ENCODE measurements around the gene TNFRSF9.

Gene TNFRSF9

DNA sequence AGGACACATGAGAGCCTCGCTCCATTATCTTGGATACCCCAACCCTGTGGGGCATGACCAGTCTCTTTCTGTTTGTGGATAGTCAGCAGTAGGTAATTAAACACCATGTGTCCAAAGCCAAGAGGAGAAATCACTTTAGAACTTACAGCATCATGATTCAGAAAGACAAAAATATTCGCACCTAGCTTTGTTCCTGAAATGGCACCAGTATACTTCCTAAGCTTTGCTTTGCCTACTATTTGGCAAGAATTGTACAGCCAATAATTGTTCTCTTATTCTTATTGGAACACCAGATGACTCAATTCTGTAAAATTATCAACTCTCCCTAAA, 24.2 kb downstream of the TNFRSF9 start:
- DNase-seq (ENCODE audit: low spot score), result no peak

DNA sequence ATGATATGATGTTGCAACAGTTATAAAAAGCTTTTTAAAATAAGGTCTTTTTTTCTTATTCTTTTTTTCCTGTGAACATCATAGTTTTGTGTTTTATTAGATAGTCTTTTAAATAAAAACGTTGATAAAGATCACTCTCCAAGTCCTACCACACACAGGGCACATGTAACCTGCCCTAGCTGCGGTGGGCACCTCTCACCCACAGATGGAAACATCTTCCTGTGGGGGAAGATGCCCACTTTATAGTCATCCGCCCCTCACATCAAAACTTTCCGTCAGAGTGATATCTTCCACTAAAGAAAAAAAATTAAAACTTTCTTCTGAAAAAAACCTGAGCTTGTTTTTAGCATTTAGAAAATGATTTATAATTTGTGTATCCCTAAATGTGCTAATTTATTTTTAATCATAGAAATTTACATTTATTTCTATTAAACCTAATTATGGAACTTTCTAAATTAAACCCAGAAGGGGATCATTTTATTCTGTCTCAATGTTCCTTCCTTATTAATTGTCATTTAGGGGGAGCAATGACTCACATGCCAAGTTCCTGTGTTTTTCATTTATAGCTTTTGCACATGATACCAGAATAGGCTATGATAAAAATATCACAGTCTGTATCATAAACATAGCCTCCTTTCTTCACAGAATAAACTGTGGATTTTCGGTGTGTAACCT, 24.7 kb downstream of the TNFRSF9 start:
- no peak for DNase-seq (ENCODE audit: low spot score)

DNA sequence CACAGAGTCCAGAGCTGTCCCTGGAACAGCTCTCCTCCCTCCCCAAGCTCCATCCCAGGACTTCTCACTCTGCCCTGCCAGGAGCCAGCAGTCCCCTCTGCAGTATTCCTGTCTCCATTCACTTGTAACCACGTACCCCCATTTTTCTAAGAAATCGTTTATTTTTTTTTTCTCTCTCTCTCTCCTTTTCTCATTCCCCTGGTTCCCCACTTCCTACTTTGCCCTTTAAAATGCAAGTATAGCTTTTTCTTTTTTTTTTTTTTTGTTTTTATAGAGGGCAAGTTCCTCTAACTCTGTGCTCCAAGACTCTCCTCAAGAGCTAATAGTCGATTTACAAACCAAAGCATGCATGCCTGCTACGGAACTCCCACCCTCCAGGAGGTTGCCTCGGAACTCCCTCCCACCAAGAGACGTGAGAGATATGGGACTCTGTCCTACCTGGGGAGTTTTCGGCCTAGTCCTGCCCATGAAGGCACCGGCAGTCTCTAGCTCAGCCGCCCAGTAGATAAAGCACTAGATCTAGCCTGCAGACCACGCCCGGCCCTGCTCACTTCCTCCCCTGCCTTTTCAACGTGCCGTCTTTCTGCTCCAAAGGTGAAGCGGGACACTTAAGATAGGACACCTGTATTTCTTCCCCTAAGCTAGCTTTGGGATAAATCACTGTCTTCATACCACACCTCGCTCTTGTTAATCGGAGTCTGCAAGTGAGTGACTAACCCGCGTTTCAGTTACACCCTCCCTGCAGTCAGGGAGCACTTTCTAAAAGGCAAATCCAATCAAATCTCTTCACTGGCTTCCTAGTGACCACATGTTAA, 27.7 kb downstream of the TNFRSF9 start:
- no peak for DNase-seq (ENCODE audit: low spot score)

DNA sequence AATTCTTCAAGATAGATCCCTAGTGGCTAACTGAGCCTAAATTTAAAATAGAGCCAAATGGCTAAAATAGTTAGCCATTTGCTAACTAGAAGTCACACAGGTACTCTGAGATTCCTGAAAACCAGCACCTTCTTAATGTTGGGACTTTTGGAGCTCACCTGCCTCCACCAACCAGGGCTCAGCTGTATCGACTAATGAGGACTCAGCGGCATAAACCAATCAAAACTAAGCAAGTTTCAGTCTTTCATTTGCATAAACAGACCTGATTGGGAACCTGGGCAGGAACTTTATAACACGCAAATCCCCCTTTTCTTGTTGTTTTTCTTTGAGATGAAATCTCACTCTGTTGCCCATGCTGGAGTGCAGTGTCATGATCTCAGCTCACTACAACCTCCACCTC, 28.5 kb downstream of the TNFRSF9 start:
- no peak for DNase-seq (ENCODE audit: low spot score)

DNA sequence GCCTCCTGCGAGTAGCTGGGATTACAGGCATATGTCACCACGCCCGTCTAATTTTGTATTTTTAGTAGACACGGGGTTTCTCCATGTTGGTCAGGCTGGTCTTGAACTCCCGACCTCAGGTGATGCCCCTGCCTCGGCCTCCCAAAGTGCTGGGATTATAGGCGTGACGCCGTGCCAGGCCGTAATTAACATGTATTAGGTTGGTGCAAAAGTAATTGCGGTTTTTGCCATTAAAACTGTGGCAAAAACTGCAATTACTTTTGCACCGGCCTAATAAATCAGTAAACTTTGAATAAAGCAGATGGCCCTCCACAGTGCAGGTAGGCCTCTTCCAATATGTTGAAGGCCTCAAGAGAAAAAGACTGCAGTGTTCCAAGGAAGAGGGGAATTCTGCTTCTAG, 35.4 kb downstream of the TNFRSF9 start:
- no peak for DNase-seq (ENCODE audit: low spot score)

DNA sequence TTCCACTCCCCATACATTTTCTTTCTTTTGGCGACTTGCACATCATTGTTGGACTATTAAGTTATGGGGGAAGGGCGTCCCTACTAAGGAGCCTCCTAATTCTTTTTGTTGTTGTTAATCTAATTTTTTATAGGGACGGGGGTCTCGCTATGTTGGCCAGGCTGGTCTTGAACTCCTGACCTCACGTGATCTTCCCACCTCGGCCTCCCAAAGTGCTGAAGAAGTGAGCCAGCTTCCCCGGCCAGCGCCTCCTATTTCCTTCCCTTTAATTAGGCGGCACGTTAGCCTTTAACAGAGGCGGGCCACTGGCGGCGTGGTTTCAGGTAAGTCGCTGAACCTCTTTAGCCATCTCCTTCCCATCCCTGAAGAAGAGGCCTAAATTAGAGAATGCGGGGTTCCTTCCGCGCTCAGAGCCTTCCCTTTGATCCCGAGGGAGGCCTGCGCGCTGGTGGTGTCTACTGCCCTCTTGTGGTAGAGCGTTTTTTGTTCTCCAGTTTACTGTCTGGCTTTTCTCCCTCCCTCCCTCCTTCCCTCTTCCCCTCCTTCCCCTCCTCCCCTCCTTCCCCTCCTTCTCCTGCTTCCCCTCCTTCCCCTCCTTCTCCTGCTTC, 38.1 kb downstream of the TNFRSF9 start:
- peak; percentile 71 for DNase-seq (ENCODE audit: low spot score)

DNA sequence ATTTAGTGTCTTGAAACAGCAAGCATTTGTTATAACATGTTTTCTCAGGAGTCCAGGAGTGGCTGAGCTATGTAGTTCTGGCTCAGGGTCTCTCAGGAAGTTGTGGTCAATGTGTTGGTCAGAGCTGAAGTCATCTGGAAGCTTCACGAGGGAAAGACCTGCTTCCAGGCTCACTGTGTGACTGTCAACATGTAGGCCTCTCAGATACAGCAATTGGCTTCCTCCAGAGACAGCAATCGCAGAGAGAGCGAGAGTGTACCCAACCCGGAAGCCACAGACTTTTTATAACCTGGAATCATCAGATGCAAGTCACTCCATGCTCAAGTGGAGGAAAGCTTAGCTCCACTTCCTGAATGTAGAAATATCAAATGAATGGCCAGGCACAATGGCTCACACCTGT, 40.9 kb downstream of the TNFRSF9 start:
- no peak for DNase-seq (ENCODE audit: low spot score)

DNA sequence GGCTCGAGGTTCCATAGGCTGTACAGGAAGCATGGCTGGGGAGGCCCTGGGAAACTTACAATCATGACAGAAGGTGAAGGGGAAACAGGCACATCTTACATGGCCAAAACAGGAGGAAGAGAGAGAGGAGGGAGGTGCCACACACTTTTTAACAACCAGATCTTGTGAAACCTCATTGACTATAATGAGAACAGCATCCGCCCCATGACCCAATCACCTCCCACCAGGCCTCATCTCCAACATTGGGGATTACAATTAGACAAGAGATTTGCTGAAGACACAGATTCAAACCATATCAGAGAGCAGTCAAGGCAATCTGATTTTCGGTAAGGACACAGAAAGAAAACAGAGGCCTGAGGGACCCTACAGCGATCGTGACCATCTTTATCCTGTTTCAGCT, 41.7 kb downstream of the TNFRSF9 start:
- DNase-seq (ENCODE audit: low spot score), result no peak

DNA sequence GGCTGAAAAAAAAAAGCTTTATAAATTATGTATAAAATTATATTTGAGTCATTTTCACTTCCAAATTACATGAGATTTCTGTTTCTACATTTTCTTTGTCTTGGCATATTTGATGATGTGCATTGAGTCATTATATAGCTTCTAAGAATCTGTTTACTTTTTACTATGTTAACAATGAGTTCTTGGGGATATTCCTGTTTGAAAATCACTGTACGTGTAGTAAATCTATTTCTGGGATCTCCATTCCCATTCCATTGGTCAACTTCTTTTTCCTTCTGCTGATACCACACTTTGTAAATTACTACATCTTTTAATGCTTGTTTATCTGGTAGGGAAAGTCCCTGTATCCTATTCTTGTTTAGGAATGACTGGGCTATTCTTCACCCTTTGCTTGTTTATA, 43.6 kb downstream of the TNFRSF9 start:
- no peak for DNase-seq (ENCODE audit: low spot score)

DNA sequence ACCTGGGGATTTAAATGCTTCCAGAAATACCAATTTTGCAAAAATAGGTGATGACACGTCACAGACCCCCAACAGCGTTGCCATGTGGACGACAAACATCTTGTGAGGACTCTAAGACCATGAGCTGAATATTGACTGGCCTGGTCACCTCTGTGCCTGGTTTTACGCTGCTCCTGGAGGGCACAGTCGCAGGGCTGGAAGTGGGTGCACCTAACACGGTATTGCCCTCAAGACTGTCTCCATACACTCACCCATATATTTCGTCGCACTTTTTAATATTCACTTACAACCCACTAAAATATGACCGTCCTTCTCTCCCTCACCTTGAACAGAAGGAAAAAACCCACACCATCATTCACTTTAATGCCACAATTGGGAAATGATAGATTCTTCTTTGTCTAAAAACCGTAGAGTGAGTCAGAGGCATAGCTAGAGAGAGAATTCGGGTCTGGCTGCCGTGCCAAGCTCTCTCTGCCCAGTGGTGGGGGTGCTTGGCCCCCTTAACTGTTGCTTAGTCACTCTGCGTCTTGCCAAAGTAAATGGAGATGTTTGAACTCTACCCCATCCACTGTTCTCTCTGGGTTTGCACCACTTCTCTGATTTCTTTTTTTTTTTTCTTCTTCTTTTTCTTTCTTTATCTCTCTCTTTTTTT, 47.0 kb downstream of the TNFRSF9 start:
- DNase-seq (ENCODE audit: low spot score), result no peak

DNA sequence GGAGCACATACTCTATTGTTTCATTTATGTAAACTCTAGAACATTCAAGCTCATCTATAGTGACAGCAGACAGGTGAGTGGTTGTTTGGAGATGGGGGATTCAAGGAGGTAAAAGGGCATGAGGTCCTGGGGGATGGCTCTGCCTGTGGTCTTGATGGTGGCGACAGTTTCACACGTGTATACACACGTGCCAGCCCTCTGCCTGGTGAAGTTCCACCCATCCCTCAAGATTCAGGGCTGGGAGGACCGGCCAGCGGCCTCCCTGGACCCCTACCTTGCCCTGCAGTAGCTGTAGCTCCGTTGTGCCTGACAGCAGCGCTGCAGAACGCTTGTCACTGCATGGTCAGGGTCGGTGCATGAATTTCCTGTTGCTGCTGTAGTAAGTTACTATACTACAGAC, 48.8 kb downstream of the TNFRSF9 start:
- no peak for DNase-seq (ENCODE audit: low spot score)

DNA sequence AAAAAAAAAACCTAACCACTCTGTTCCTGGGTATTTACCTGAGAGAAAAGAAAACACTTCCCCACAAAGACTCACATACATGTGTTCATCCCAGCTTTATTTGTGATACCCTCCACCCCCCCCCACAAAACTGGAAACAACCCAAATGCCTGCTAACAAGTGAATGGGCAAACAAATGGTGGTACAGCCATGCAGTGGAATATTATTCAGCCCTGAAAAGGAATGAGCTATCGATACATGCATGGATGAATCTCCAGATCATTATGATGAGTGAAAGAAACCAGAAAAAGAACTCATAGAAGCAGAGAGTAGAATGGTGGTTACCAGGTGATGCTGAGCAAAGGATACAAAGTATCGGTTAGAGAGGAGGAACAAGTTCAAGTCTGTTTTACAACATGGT, 49.8 kb downstream of the TNFRSF9 start:
- DNase-seq (ENCODE audit: low spot score), result no peak

DNA sequence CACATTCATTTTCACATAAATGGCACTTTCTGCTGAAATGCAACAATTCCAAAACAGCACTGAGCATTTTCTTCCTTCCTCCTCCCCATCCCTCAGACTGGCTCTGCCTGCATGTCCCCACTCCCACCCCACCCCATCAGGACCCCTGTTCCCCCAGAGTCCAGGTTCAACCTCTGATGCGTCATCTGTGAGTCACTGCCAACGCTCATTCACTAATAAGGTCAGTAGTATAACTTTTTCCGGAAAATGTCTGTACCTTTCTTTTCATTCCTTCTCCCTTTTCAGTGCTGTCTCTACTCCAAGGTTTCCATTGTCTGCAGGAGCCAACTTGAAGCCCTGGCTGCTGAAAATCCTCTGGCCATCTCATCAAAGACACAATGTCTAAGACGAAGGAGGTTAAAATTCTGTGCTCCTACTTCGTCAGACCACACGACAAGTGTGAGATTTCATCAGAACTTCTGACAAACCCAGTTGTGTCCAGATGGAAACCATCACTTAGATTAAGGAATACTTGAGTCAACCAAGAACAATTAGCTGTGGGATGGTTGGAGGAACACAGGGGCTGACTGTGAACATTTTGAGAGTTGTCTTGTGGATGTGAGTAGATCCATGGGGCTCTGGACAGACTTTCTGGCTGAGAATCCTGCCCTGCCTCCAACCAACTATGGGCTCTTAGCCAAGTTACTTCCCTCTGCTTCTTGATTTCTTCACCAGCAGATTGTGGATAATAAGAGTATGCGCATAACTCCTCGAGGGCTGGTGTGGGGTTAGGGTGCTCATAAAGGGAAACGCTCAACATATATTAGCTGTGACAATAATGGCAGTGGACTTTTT, 52.2 kb downstream of the TNFRSF9 start:
- no peak for DNase-seq (ENCODE audit: low spot score)

DNA sequence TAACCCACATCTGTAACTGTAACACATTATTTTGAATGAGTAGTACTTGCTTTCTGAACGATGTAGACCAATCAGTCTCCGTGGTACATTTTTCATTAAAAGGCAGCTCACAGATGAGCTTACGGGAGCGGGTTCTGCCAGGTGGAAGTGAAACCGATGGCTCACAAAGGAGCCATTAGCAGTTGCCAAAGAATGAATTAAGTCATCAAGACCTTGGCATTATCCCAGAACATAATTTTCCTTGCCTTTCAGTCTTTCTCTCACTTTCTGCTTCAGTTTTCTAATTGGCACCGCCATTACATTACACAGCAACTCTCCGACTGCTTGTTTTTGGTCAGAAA, 54.3 kb downstream of the TNFRSF9 start:
- DNase-seq (ENCODE audit: low spot score), result no peak

DNA sequence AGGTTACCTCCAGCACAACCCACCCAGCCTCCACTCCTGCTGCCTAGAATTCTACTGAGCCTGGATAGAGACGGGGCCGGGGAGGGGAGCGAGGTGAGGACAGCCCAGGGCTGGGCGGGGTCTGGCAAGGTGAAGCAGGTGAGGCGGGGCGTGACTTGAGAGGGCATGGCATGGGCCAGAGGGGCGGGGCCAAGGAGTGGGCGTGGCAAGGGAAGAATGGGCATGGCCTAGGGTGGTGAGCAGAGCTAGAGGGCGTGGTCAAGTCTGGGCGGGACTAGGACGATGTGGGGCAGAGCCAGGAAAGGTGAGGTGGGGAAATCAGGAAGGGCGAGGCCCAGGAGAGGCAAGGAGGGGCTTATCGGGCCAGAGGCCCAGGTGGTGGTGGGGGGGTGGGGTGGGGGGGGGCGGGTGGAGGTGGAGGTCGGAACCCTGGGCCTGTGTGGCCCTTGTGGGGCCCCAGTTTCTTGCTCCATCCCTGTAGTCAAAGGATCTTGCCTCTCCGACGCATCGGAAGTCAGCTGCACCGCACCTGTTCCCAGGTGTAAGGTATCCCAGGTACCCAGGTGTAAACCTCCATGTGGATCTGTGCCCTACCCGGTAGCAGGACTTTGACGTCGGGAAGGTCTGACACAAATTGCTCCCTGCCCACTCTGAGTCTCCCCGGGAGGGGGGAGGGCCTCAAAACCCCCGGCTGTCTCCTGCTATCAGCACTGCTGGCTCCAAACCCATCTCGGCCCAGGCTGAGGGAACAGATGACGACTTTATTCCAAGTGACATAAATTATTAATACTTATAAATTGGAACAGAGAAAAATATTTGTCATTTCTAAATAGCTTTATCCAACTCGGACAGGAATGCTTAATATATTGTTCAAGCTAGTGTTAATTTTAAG, 54.9 kb downstream of the TNFRSF9 start:
- DNase-seq (ENCODE audit: low spot score), result peak; percentile 26

DNA sequence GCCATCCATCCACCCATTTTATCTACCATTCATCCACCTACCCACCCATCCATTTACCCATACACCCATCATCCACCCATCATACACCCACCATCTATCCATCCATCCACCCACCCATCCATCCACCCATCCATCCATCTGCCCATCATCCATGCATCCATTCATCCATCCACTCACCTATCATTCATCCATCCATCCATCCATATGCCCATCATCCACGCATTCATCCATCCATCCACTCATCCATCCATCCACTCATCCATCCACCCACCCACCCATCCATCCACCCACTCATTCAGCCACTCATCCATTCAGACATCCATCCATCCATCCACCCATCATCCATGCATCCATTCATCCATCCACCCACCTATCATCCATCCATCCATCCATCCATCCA, 55.9 kb downstream of the TNFRSF9 start:
- DNase-seq (ENCODE audit: low spot score), result no peak

DNA sequence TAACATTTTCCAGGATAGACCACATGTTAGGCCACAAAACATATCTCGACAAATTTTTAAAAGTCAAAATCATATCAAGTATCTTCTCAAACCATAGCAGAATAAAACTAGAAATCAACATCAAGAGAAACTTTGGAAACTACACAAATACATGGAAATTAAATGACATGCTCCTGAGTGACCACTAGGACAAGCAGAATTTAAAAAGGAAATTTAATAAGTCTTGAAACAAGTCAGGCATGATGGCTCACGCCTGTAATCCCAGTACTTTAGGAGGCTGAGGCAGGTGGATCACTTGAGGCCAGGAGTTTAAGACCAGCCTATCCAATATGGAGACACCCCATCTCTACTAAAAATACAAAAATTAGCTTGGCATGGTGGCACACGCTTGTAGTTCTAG, 61.4 kb downstream of the TNFRSF9 start:
- no peak for DNase-seq (ENCODE audit: low spot score)

DNA sequence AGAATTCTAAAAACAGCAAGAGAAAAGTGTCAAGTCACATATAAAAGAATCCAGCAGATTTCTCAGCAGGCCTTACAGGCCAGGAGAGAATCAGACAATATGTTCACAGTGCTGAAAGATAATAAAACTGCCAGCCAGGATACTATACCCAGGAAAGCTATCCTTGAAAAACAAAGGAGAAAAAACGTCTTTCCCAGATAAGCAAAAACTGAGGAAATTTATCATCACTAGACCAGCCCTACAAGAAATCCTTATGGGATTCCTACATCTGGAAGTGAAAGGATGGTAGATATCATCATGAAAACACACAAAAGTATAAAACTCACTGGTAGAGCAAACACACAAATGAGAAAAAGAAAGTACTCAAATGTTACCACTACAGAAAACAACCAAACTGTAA, 62.6 kb downstream of the TNFRSF9 start:
- DNase-seq (ENCODE audit: low spot score), result no peak

DNA sequence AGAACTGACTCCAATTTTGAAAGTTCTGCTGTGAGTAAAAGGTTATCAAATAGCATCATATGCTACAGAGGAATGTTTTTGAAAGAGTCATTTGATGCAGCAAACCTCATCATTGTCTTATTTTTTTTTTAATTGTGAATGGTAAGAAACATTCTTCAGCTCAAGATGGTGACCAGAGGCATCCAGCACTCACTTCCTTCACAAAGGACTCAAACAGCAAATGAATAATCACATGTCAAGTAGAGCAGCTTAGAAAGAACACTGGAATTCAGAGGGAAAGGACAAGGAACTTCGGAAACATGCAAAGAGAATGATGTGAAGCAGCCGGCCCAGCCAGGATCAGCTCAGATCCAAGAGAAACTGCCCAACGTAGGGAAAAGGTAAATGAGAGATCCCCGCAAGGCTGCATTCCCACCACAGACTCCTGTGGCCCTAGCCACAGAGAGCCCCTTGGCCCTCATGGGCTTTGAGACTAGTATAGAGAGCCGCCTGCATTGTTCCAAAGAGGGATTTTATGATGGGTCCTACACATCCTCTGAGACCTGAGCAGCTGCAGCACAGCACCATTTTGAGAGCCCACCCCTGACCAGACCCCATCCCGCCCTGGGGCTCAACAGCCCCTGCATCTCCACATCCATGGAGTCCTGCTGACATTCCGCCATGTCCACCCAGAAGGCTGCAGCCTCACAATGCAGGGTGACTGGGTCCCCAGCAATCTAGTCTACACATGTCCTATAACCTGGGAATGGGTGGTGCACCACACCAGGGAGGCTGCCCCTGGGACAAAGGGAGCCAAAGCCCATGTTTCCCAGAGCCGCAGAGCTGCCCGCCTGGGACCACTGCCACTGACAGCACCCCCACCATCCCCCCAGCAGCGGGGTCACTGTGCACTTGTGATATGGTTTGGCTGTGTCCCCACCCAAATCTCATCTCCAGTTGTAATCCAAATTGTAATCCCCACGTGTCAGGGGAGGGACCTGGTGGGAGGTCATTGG, 66.5 kb downstream of the TNFRSF9 start:
- no peak for DNase-seq (ENCODE audit: low spot score)

DNA sequence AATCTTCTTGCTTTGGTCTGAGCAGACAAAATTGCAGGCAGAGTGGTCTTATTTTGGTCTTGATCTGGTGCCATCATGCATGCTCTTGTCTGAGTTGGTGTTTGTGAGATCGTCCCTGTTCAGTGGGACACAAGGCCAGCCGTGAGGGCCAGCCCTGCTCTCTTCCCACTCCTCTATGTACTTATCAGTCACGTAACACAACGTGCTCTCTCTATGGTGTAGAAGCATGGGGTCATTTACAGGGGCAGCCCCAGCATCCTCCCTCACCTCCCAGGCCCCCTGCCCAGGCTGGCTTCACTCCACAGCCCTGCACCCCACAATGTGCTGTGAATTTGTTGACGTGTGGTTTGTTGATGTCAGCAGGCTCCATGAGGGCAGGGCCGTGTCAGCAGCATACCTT, 69.5 kb downstream of the TNFRSF9 start:
- DNase-seq (ENCODE audit: low spot score), result no peak

All from COLO829 (cell line).